H1 (cell line): Measurements from ENCODE around the gene ARID5A. TPM values are rescaled to one million over a fixed set of nuclear protein-coding genes. Genes with fewer than 3 reads are reported as not detected.

Experiments
- CTCF ChIA-PET: fragments of 300-600 bp; sonication (Branson Sonifier 250); formaldehyde crosslinking; loops from one replicate; lab custom pipeline; 2021; ENCODE audit not compliant: partially characterized antibody; lab: Charles Lee
- POLR2A ChIA-PET: fragments of 300-600 bp; sonication (Branson Sonifier 250); formaldehyde crosslinking; loops from one replicate; lab custom pipeline; 2021; ENCODE audit warnings: inconsistent platforms; ENCODE audit not compliant: partially characterized antibody; lab: Charles Lee
- DNase-seq, 2 experiments: peaks; one replicate each; pipeline versions ENCODE4 v3.0.0 to v3.0.0-alpha.2; 2010 to 2022; ENCODE audit warnings: low spot score in 2 of 2, low read depth in 1 of 2, mixed read lengths in 1 of 2
- FAIRE-seq: peaks from 2 replicates; lab custom pipeline; 2011; peaks lifted over from hg19 to GRCh38; lab: Jason Lieb, UNC
- H2AFZ ChIP-seq: 2 replicates; pipeline ENCODE4 v1.8.1; 2012; ENCODE audit warnings: low read length, inconsistent platforms
- H2AK5ac ChIP-seq: 2 replicates; pipeline ENCODE4 v1.6.1; 2013; ENCODE audit warnings: low read depth, low read length
- H2BK120ac ChIP-seq: replicated peaks from 2 replicates; pipeline ENCODE3; 2013; ENCODE audit warnings: low read depth, low read length, inconsistent platforms
- H2BK12ac ChIP-seq: 2 replicates; pipeline ENCODE4 v1.6.1; 2013; ENCODE audit warnings: low read depth, low read length
- H2BK15ac ChIP-seq: 2 replicates; pipeline ENCODE4 v1.6.1; 2013; ENCODE audit warnings: low read length
- H2BK20ac ChIP-seq: 2 replicates; pipeline ENCODE4 v1.6.1; 2013; ENCODE audit warnings: low read length
- H2BK5ac ChIP-seq: 2 replicates; pipeline ENCODE4 v1.6.1; 2013; ENCODE audit warnings: low read depth, low read length
- H3K14ac ChIP-seq: 2 replicates; pipeline ENCODE4 v1.6.1; 2013; ENCODE audit warnings: inconsistent platforms; ENCODE audit not compliant: insufficient read length
- H3K18ac ChIP-seq: 2 replicates; pipeline ENCODE4 v1.6.1; 2013; ENCODE audit warnings: low read length; ENCODE audit errors: extremely low read depth
- H3K23ac ChIP-seq: 2 replicates; pipeline ENCODE4 v1.6.1; 2013; ENCODE audit warnings: inconsistent platforms; ENCODE audit not compliant: insufficient read length
- H3K23me2 ChIP-seq: 2 replicates; pipeline ENCODE4 v1.6.1; 2013; ENCODE audit warnings: low read depth, low read length
- H3K27ac ChIP-seq: 2 replicates; pipeline ENCODE4 v1.6.1; 2011; ENCODE audit warnings: low read depth, low read length, inconsistent platforms
- H3K27me3 ChIP-seq, 4 experiments: replicated peaks in 1 of 4; 1 replicate in 1 of 4; 2 replicates in 3 of 4; pipeline versions ENCODE4 v1.6.1 to v1.8.1; 2011 to 2013; ENCODE audit warnings: low read length in 3 of 4, mild to moderate bottlenecking in 3 of 4, inconsistent platforms in 2 of 4, mixed read lengths in 2 of 4, moderate library complexity in 1 of 4; ENCODE audit not compliant: control insufficient read depth in 3 of 4, insufficient read depth in 3 of 4; ENCODE audit errors: extremely low read depth in 1 of 4
- H3K36me3 ChIP-seq, 4 experiments: 2 replicates each; pipeline versions ENCODE4 v1.6.1 to v1.8.1; 2011 to 2013; ENCODE audit warnings: mild to moderate bottlenecking in 4 of 4, low read length in 3 of 4, moderate library complexity in 2 of 4, control low read depth in 1 of 4, inconsistent platforms in 1 of 4; ENCODE audit not compliant: insufficient read depth in 4 of 4, control insufficient read depth in 2 of 4
- H3K4ac ChIP-seq: replicated peaks from 2 replicates; pipeline ENCODE3; 2013; ENCODE audit warnings: low read length, low read depth, mixed read lengths, inconsistent platforms; ENCODE audit not compliant: insufficient read length
- H3K4me1 ChIP-seq, 4 experiments: replicated peaks in 1 of 4; 1 replicate in 1 of 4; 2 replicates in 3 of 4; pipeline versions ENCODE4 v1.6.1 to v1.8.1; 2011 to 2013; ENCODE audit warnings: low read length in 3 of 4, inconsistent platforms in 2 of 4, mixed read lengths in 1 of 4; ENCODE audit not compliant: insufficient read depth in 4 of 4, control insufficient read depth in 3 of 4
- H3K4me2 ChIP-seq, 2 experiments: 2 replicates each; pipeline versions ENCODE4 v1.6.1 to v1.8.1; 2011 to 2013; ENCODE audit warnings: low read depth in 2 of 2, low read length in 2 of 2, control low read depth in 1 of 2, inconsistent platforms in 1 of 2, mild to moderate bottlenecking in 1 of 2; ENCODE audit not compliant: insufficient read depth in 1 of 2
- H3K4me3 ChIP-seq, 4 experiments: fragments of 200-600, 300-600 bp in 1 of 4; sonication (generic), shearing (Covaris generic), sonication (Bioruptor Twin) in 1 of 4; 2 replicates each; pipeline versions ENCODE4 v1.5.1 to v1.8.1; 2011 to 2016; ENCODE audit warnings: low read length in 4 of 4, low read depth in 3 of 4, control low read depth in 2 of 4, inconsistent platforms in 2 of 4, mild to moderate bottlenecking in 2 of 4, mixed read lengths in 1 of 4, moderate library complexity in 1 of 4; ENCODE audit not compliant: insufficient read depth in 2 of 4; ENCODE audit errors: extremely low read depth in 1 of 4
- H3K56ac ChIP-seq: replicated peaks from 2 replicates; pipeline ENCODE3; 2013; ENCODE audit warnings: low read depth, mild to moderate bottlenecking, mixed read lengths, low read length, inconsistent platforms; ENCODE audit not compliant: insufficient read length
- H3K79me1 ChIP-seq: 2 replicates; pipeline ENCODE4 v1.6.1; 2013; ENCODE audit warnings: low read depth, low read length, control low read depth
- H3K79me2 ChIP-seq, 2 experiments: 2 replicates each; pipeline versions ENCODE4 v1.6.1 to v1.8.1; 2012 to 2013; ENCODE audit warnings: low read length in 2 of 2, mild to moderate bottlenecking in 2 of 2, inconsistent platforms in 1 of 2; ENCODE audit not compliant: insufficient read depth in 2 of 2, control insufficient read depth in 1 of 2
- H3K9ac ChIP-seq, 4 experiments: replicated peaks in 1 of 4; 1 replicate in 1 of 4; 2 replicates in 3 of 4; pipeline versions ENCODE4 v1.6.1 to v1.8.1; 2011 to 2013; ENCODE audit warnings: low read depth in 3 of 4, low read length in 3 of 4, control low read depth in 2 of 4, mild to moderate bottlenecking in 2 of 4, moderate library complexity in 2 of 4, inconsistent platforms in 1 of 4; ENCODE audit errors: extremely low read depth in 1 of 4
- H3K9me3 ChIP-seq, 2 experiments: 2 replicates each; pipeline versions ENCODE4 v1.6.1 to v1.8.1; 2012 to 2013; ENCODE audit warnings: mild to moderate bottlenecking in 2 of 2, moderate library complexity in 2 of 2, control low read depth in 1 of 2, inconsistent platforms in 1 of 2, low read depth in 1 of 2, low read length in 1 of 2, mixed read lengths in 1 of 2; ENCODE audit not compliant: insufficient read depth in 2 of 2
- H4K20me1 ChIP-seq, 2 experiments: replicated peaks in 1 of 2; 2 replicates each; pipeline versions ENCODE3 to v1.8.1; 2011 to 2013; ENCODE audit warnings: inconsistent platforms in 2 of 2, low read length in 2 of 2, mild to moderate bottlenecking in 1 of 2; ENCODE audit not compliant: insufficient read depth in 2 of 2, control insufficient read depth in 1 of 2
- H4K5ac ChIP-seq: 2 replicates; pipeline ENCODE4 v1.6.1; 2013; ENCODE audit warnings: low read length, low read depth, mixed read lengths, inconsistent platforms; ENCODE audit not compliant: insufficient read length
- H4K8ac ChIP-seq: 2 replicates; pipeline ENCODE4 v1.8.0; 2013; ENCODE audit warnings: mild to moderate bottlenecking, moderate library complexity, low read length, inconsistent platforms; ENCODE audit not compliant: insufficient read depth; ENCODE audit errors: extremely low read depth
- H4K91ac ChIP-seq: replicated peaks from 2 replicates; pipeline ENCODE3; 2013; ENCODE audit warnings: low read length, mixed read lengths, inconsistent platforms; ENCODE audit not compliant: insufficient read length
- HDAC2 ChIP-seq, 2 experiments: fragments of 300-600 bp in 1 of 2; sonication (generic) in 1 of 2; IDR thresholded peaks; 2 replicates each; pipeline ENCODE4 v1.6.1; 2011 to 2012; ENCODE audit warnings: low read depth in 2 of 2, low read length in 2 of 2, mild to moderate bottlenecking in 2 of 2, moderate library complexity in 2 of 2, borderline replicate concordance in 1 of 2, inconsistent platforms in 1 of 2
- HDAC6 ChIP-seq: IDR thresholded peaks from one replicate; pipeline ENCODE4 v1.7.1; 2012; ENCODE audit warnings: low read depth, mild to moderate bottlenecking, inconsistent platforms, low read length, moderate library complexity
- JUND ChIP-seq: IDR thresholded peaks from 2 replicates; pipeline ENCODE4 v1.6.1; 2011; ENCODE audit warnings: mild to moderate bottlenecking, improper control_type of control experiment, low read length
- RBBP5 ChIP-seq: IDR thresholded peaks from 2 replicates; pipeline ENCODE4 v1.7.1; 2012; ENCODE audit warnings: low read depth, mild to moderate bottlenecking, inconsistent platforms, low read length, moderate library complexity, borderline replicate concordance
- TAF1 ChIP-seq: IDR thresholded peaks from 2 replicates; pipeline ENCODE4 v1.6.1; 2011; ENCODE audit warnings: mild to moderate bottlenecking, low read depth, low read length
- TEAD4 ChIP-seq: IDR thresholded peaks from 2 replicates; pipeline ENCODE4 v1.6.1; 2012; ENCODE audit warnings: low read depth, low read length, inconsistent platforms, mixed read lengths
- ZNF274 ChIP-seq: IDR thresholded peaks from 2 replicates; pipeline ENCODE4 v1.7.0; 2012; ENCODE audit warnings: low read length, borderline replicate concordance; ENCODE audit errors: extremely low read depth
- WGBS, 2 experiments: shearing (Covaris generic) in 1 of 2; methylation state at CpG; one replicate each; pipeline versions ENCODE4 v1.1.6 to v1.1.7; 2013 to 2015; ENCODE audit warnings: low lambda C conversion rate in 2 of 2, mixed read lengths in 2 of 2, inconsistent platforms in 1 of 2, low coverage in 1 of 2, missing lambda C conversion rate in 1 of 2; ENCODE audit not compliant: insufficient replicate concordance in 2 of 2, insufficient coverage in 1 of 2, insufficient read length in 1 of 2; ENCODE audit errors: extremely low coverage in 1 of 2, missing lambda C conversion rate in 1 of 2; 5-methylcytosine and 5-hydroxymethylcytosine counted together
- polyA plus RNA-seq, 7 experiments: library from polyadenylated mRNA; depleted of rRNA in 3 of 7; stranded (reverse) in 5 of 7; unstranded in 2 of 7; fragments of >200 nt in 5 of 7; fragments of 200-250 nt in 2 of 7; gene quantifications; 1 replicate in 5 of 7; 2 replicates in 1 of 7; 4 replicates in 1 of 7; pipeline versions ENCODE4 v1.2.1 to v1.2.3, GENCODE V29; 2011 to 2013; ENCODE audit warnings: missing spikeins in 2 of 7, mixed read lengths in 2 of 7
- total RNA-seq: library from RNA; stranded (reverse); fragmentation: NEBNext Ultra II Directional; extraction: Animal tissue kit (Norgen Biotek cat#: 25700); gene quantifications from 2 replicates; pipeline ENCODE4 v1.2.1, GENCODE V29; 2021

ARID5A gene
- total and polyA plus RNA-seq, 2 of the 8 experiments (the other 6 are each of a cell fraction or from before 2014, with no cell fraction given), result 3.3 to 5.3 TPM

DNA sequence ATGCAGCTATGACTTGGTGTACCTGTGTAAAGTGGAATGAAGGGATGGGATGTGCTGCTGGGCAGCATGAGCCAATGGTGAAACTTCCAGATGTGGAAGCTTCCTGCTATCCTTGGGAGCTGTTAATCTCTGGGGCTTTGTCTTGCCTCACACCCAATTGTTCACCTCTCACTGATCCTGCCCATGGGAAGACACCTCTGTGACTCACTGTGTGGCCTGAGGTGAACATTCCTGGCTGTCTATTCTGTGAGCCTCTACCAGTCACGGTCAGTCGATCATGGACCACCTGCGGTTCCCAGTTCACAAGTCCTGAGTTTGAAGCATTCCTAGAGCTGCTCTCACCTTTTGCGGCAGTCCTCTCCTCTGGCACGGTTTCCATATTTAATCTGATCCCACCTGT is 43.5 kb upstream of the ARID5A start:
- H3K36me3 ChIP-seq, result no peaks in the 10 kb centered on the region
- H2BK15ac ChIP-seq, result no peak overlapping the region
- no peak overlapping the region for H2BK120ac ChIP-seq
- H2AFZ ChIP-seq, result no peak overlapping the region
- no peak overlapping the region for H2BK20ac ChIP-seq
- no peak overlapping the region for H2AK5ac ChIP-seq
- no peak overlapping the region for H3K18ac ChIP-seq
- H4K5ac ChIP-seq, result no peak overlapping the region
- DNase-seq, result no peak
- H4K91ac ChIP-seq, result no peak overlapping the region
- FAIRE-seq, result peak; percentile 39
- CTCF ChIA-PET, result interaction anchor here (0.6 to 8.9 kb wide), 5 partner anchors 16 to 382 kb away, joined by 3 to 76 read pairs (median 5); no protein-coding TSS in a partner anchor
- no peaks in the 10 kb centered on the region for H3K23me2 ChIP-seq
- no peak overlapping the region for H4K8ac ChIP-seq
- no peak overlapping the region for H3K23ac ChIP-seq
- no peak overlapping the region; a peak in 1 of 7 replicates for H3K9ac ChIP-seq
- peaks cover 0 to 4% (median 1%) of the 10 kb centered on the region in 4 experiments; a peak in 2 of 7 replicates for H3K4me1 ChIP-seq
- no peaks in the 10 kb centered on the region for H4K20me1 ChIP-seq
- H3K79me1 ChIP-seq, result no peaks in the 10 kb centered on the region
- TF ChIP-seq TEAD4, result peak; percentile 32; the same call in 1 of the 2 replicates
- 0 out of 2 replicates have a peak, but pooled peaks have one; percentile 23 for TF ChIP-seq JUND
- no peak for TF ChIP-seq HDAC2 (IDR thresholded peaks at IDR 0.05; ENCODE audit: borderline replicate concordance in 1 of 2, low read depth in 2 of 2, low read length in 2 of 2)
- TF ChIP-seq ZNF274, result no peak
- no peak for TF ChIP-seq TAF1
- no peak for TF ChIP-seq HDAC6
- TF ChIP-seq RBBP5, result no peak
- TF ChIP-seq, all 59 proteins: peak for 2
- Histone ChIP-seq H3K4ac (no peak overlapping the region), H3K79me2 (no peaks in the 10 kb centered on the region), H2BK12ac (no peak overlapping the region), H3K9me3 (peaks cover 0 to 2% of the 10 kb centered on the region in 2 experiments; a peak in 1 of 4 replicates), H3K14ac (no peak overlapping the region), H3K27ac (no peak overlapping the region), H2BK5ac (no peak overlapping the region), H3K56ac (no peak overlapping the region), H3K4me2 (no peak overlapping the region), H3K27me3 (no peaks in the 10 kb centered on the region), H3K4me3 (no peak overlapping the region)
- POLR2A ChIA-PET, result no interaction called here
- 74% methylated on average over 5 of the region's 5 CpGs; no CpG with 5 or more reads in 1 of the 2 experiments for WGBS, 2 experiments
